GM21423 (cell line): Measurements from ENCODE around the gene SERTAD2.

Experiments used
- ATAC-seq: cut with Tn5 transposase; IDR thresholded peaks from one replicate; pipeline ENCODE4 v1.9.1; 2021; ENCODE audit warnings: mild to moderate bottlenecking, moderate library complexity; ENCODE audit not compliant: unreplicated experiment

The SERTAD2 gene, protein sequence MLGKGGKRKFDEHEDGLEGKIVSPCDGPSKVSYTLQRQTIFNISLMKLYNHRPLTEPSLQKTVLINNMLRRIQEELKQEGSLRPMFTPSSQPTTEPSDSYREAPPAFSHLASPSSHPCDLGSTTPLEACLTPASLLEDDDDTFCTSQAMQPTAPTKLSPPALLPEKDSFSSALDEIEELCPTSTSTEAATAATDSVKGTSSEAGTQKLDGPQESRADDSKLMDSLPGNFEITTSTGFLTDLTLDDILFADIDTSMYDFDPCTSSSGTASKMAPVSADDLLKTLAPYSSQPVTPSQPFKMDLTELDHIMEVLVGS

GRCh38 chr2:64653109-64654062 is at the start of gene SERTAD2:
Gene SERTAD2, minus strand, starts transcription at chr2:64653913. Its CDS starts 17,042 bp downstream, at chr2:64636871.
- peak; percentile 71 for ATAC-seq

- peak; percentile 38 for ATAC-seq
These were observed 46.6 kb upstream of the SERTAD2 start for GRCh38 chr2:64700133-64700809.

- ATAC-seq: peak; percentile 26
These were observed 46.0 kb upstream of the SERTAD2 start for GRCh38 chr2:64699712-64700111.

GRCh38 chr2:64698668-64699444 is 45.1 kb upstream of the SERTAD2 start:
- ATAC-seq: peak; percentile 86

DNA sequence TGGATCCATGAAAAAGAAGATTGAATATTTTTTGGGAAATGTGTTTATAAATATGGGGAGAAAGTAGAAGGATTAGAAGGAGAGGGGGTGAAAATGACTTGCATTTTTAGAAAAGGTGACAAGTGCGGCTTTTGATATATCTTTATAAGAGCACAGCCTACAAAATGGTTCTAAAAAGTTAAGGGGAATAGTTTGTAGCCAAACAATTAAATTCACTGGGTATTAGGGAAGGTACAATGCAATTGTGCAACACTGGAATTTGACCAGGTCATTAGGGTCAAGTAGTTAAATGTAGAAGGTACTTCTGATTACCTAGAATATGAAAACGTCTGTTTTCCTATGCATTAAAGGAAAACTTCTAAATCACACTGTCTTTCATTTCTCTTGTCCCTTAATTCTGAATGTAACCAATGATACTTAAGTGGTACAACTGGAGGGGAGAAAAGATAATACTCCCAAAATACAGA is 44.5 kb upstream of the SERTAD2 start:
- no peak for ATAC-seq

DNA sequence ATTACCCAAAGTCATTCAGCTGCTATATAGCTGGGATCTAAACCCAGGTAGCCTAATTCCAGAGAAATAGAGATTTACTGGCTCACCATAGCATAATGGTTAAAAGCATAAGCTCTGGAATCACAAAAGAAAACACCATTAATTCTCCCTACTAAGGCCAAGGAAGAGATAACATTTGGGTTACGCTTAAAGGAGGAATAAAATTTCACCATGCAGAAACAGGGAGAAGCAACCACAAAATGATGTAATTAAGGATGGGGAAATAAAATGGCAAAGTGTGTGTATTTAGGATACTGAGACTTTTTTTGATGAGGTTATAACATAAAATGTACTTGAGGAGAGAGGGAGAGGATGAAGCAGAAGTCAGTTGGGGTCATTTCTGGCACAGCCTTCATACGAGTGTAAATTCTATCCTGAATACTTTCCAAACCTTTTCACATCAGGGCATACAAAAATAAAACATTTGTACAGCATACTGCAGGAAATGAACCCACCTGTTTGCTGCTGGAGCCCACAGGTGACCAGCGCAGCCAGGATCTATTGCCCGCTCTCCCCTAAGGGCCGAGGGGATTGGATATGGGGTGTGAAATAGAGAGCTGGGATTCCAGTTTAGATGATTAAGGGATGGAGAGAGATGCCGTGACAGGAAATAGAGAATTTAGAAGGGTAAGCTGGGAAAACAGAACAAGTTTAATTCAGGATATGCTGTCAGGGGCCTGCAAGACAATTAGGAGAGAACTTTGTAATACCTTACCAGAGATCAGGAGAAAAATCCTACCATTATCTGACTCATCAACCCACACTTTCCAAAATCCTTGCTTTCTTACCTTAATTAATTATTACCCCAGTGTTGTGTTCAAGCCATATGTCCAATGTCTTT is 43.8 kb upstream of the SERTAD2 start:
- ATAC-seq: no peak

DNA sequence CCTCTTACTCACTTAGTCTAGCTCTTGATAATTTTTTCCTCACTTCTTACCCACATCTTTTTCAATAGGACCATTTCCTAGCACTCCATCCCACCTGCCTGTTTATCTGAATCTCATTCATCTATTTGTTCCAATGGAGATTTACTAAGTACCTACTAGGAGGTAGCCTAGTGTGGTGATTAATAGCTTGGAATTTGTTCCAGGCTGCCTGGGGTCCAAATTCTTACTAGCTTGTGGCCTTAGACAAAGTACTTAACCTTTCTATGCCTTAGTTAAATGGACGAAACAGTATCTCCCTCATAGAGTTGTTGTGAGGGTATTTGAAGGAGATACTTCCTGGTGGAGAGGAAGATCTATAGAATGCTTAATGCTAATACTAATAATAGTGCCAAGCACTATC is 42.9 kb upstream of the SERTAD2 start:
- ATAC-seq: no peak

- no peak for ATAC-seq
These were observed 42.1 kb upstream of the SERTAD2 start for GRCh38 chr2:64695721-64696261.

DNA sequence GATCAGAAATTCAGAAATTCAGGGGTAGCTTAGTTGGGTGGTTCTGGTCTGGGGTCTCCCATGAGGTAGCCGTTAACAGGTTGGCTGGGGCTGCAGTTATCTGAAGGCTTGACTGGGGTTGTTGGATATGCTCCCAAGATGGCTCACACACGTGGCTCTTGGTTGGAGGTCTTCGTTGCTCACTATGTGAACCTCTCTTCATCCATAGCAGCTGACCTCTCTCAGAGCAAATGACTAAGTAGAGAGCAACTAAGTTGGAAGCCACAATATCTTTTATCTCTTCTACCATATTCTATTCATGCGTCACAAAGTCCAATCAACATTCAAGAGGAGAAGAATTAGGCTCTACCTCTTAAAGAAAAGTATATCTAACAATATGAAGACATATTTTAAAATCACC is 38.7 kb upstream of the SERTAD2 start:
- no peak for ATAC-seq

GRCh38 chr2:64688909-64689308 is 35.2 kb upstream of the SERTAD2 start:
- ATAC-seq: no peak

- no peak for ATAC-seq
These were observed 32.7 kb upstream of the SERTAD2 start for GRCh38 chr2:64686283-64686956.

- ATAC-seq: no peak
These were observed 31.7 kb upstream of the SERTAD2 start for GRCh38 chr2:64685430-64685829.

DNA sequence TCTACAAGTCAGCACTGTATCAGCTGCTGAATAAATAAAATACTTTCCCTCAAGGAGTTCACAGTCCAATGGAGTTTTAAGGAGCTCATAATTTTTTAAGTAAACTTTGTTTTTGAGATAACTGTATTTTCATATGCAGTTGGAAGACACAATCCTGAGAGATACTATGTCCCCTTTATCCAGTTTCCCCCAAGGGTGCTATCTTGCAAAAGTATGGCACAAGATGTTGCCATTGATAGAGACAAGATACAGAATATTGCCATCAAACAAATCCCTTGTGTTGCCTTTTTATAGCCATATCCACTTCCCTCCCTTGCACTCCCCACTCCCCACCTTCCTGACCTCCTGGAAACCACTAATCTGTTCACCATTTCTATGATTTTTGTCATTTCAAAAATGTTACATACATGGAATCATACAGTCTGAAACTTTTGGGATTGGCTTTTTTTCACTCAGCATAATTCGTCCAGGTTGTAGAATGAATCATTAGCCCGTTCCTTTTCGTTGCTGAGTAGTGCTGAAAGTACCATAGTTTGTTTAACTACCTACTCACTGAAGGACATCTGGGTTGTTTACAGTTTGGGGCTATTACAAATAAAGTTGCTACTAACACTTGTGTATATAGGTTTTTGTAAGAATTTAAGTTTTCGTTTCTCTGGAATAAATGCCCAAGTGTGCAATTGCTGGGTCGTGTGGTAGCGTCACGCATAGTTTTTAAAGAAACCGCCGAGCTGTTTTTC is 30.2 kb upstream of the SERTAD2 start:
- ATAC-seq: no peak

DNA sequence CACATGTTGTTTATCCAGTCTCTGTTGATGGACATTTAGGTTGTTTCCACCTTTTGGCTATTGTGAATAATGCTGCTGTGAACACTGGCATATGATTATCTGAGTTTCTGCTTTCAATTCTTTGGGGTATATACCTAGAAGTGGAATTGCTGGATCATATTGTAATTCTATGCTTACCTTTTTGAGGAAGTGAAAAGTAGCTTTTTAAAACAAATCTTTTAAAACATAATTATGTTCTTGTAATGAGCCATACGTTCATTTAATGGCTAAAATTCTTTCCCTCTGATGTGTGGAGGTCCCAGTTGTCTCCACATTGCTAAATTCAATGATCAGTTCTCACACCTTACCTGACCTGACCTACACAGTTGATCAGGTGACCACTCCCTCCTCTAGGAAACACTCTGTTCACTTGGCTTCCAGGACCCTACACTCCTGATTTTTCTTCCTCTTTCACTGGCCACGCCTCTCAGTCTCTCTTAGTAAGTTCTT is 27.8 kb upstream of the SERTAD2 start:
- no peak for ATAC-seq

GRCh38 chr2:64679673-64680425 is 26.1 kb upstream of the SERTAD2 start:
- ATAC-seq: no peak

- no peak for ATAC-seq
These were observed 25.3 kb upstream of the SERTAD2 start for GRCh38 chr2:64678771-64679590.
